NCI-H524 (cell line): ENCODE measurements around the gene POLL.
A peak's percentile ranks its signal among the peaks of the same experiment; 100 is the strongest.
"Not testable (repeated sequence)": the region's sequence is repeated elsewhere in the genome, so short reads cannot be mapped to it uniquely, and the experiment has no call there.

Experiments used
- DNase-seq, 2 experiments: peaks; one replicate each; lab custom pipeline; 2025; lab: John Stamatoyannopoulos, UW

Gene POLL

GRCh38 chr10:101611096-101611905 lies 23.2 kb upstream of the POLL start:
- no peak for DNase-seq

- DNase-seq: no peak
Observed at GRCh38 chr10:101609481-101609880, 21.4 kb upstream of the POLL start.

- no peak for DNase-seq
Observed at GRCh38 chr10:101607124-101607523, 19.1 kb upstream of the POLL start.

GRCh38 chr10:101602761-101603398 lies 14.8 kb upstream of the POLL start:
- DNase-seq: peak; percentile 63 to 70

GRCh38 chr10:101601541-101601940 lies 13.5 kb upstream of the POLL start:
- peak; percentile 56 to 80 for DNase-seq

- DNase-seq: peak; percentile 40 to 61
Observed at GRCh38 chr10:101597091-101597900, 9.2 kb upstream of the POLL start.

- DNase-seq: no peak
Observed at GRCh38 chr10:101595591-101596433, 7.8 kb upstream of the POLL start.

GRCh38 chr10:101593331-101593730 lies 5.3 kb upstream of the POLL start:
- not testable (repeated sequence) for DNase-seq

GRCh38 chr10:101588879-101589278 lies 822 bp upstream of the POLL start:
- DNase-seq: no peak

- no peak for DNase-seq
Observed at GRCh38 chr10:101585841-101586240, 2.2 kb downstream of the POLL start.

GRCh38 chr10:101580486-101581399 lies 7.3 kb downstream of the POLL start:
- no peak for DNase-seq

- DNase-seq: no peak
Observed at GRCh38 chr10:101579516-101579870, 8.6 kb downstream of the POLL start.

- no peak for DNase-seq
Observed at GRCh38 chr10:101578803-101579515, 9.1 kb downstream of the POLL start.

GRCh38 chr10:101578192-101578591 lies 9.9 kb downstream of the POLL start:
- no peak for DNase-seq

- no peak for DNase-seq
Observed at GRCh38 chr10:101577121-101577871, 10.8 kb downstream of the POLL start.

GRCh38 chr10:101576211-101576863 lies 11.7 kb downstream of the POLL start:
- DNase-seq: no peak

- DNase-seq: no peak
Observed at GRCh38 chr10:101575580-101576210, 12.4 kb downstream of the POLL start.

- DNase-seq: no peak
Observed at GRCh38 chr10:101575091-101575490, 13.0 kb downstream of the POLL start.
